ENCODE data around the gene ARMC9. TPM values are rescaled to one million over a fixed set of nuclear protein-coding genes. Genes with fewer than 3 reads are reported as not detected.

The ARMC9 gene
- total and polyA plus RNA-seq, 7 donors: 1.4 to 18.4 (median 2.2) TPM

DNA sequence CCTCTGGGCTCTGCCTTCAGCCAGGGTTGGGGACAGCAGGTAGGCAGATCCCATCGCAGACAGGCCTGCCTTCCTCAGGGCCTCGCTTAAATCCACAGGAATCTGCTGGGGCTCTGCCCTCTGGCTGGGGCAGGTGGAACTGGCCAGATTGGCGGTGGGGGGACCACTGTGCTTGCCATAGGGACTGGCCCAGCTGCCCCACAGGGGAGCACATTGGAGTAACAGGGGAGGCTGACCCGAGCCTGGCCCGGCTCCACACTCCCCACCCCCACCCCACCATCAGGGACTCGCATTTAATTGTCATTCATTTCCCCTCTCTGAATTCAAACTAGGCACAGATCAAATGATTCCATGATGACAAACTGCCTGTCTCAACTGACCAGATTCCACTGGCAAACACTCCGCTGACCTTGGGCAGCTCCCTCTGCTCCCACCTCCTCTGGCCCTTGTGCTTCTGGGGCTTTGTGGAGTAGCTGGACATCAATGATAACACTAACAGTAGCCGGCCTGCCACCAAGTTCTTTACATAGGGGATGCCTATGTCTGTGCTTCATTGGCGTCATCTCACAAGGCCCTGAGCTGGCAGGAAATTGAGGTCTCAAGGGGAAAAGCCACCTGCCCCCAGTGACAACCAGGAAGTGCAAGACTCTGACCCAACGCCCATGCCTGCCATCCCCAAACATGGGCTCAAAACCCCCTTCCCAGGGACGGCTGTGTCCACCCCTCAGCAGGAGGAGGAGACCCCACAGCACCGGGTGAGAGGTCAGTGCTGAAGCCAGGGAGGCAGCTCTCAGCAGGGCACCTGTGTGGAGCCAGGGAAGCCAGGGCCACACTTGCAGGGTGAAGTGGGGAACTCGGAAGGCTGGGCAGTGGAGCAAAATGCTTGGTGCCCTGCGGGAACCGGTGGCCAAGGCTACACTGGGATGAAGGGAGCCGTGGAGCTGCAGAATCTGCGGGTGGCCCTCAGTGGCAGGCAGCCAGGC is 195.0 kb downstream of the ARMC9 start:
- 65 to 68% (median 66%) methylated on average over 17 of the region's 17 CpGs for WGBS, 3 donors
- Histone ChIP-seq H3K36me3 (ENCODE audit: insufficient read depth in 1 of 2, low read depth in 1 of 2) (no peaks in the 10 kb centered on the region), H3K27me3 (ENCODE audit: insufficient read depth in 3 of 3, low read length in 2 of 3) (peaks cover 0 to 23% (median 14%) of the 10 kb centered on the region in 3 donors), H3K27ac (no peak overlapping the region), H3K4me1 (no peaks in the 10 kb centered on the region), H3K9me3 (no peaks in the 10 kb centered on the region), H3K4me3 (no peak overlapping the region)
- TF ChIP-seq, protein P1, sequence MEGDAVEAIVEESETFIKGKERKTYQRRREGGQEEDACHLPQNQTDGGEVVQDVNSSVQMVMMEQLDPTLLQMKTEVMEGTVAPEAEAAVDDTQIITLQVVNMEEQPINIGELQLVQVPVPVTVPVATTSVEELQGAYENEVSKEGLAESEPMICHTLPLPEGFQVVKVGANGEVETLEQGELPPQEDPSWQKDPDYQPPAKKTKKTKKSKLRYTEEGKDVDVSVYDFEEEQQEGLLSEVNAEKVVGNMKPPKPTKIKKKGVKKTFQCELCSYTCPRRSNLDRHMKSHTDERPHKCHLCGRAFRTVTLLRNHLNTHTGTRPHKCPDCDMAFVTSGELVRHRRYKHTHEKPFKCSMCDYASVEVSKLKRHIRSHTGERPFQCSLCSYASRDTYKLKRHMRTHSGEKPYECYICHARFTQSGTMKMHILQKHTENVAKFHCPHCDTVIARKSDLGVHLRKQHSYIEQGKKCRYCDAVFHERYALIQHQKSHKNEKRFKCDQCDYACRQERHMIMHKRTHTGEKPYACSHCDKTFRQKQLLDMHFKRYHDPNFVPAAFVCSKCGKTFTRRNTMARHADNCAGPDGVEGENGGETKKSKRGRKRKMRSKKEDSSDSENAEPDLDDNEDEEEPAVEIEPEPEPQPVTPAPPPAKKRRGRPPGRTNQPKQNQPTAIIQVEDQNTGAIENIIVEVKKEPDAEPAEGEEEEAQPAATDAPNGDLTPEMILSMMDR (IDR thresholded peaks at IDR 0.05): peak; percentile 22
- intact Hi-C loops (cut with DNase I): loop anchor here in 1 of 2 donors (10.0 kb wide), 1 partner anchor 169 kb away; no protein-coding TSS in a partner anchor
- DNase-seq (no peak), ATAC-seq (peak in 3 of 4 donors; percentile 11 to 38 (median 37))

- TF ChIP-seq, protein P1 (IDR thresholded peaks at IDR 0.05): no peak
- ATAC-seq (no peak), DNase-seq (no peak)
- intact Hi-C loops (cut with DNase I): loop anchor here in 1 of 2 donors (10.0 kb wide), 1 partner anchor 170 kb away; no protein-coding TSS in a partner anchor
- Histone ChIP-seq H3K4me3 (no peak overlapping the region), H3K36me3 (ENCODE audit: insufficient read depth in 1 of 2, low read depth in 1 of 2) (no peaks in the 10 kb centered on the region), H3K27ac (no peak overlapping the region), H3K4me1 (no peaks in the 10 kb centered on the region), H3K9me3 (no peaks in the 10 kb centered on the region), H3K27me3 (ENCODE audit: insufficient read depth in 3 of 3, low read length in 2 of 3) (peaks cover 0 to 23% (median 14%) of the 10 kb centered on the region in 3 donors)
- WGBS, 3 donors: 85 to 88% (median 85%) methylated on average over 13 of the region's 13 CpGs
Observed at GRCh38 chr2:231394211-231395141, 196.0 kb downstream of the ARMC9 start.

DNA sequence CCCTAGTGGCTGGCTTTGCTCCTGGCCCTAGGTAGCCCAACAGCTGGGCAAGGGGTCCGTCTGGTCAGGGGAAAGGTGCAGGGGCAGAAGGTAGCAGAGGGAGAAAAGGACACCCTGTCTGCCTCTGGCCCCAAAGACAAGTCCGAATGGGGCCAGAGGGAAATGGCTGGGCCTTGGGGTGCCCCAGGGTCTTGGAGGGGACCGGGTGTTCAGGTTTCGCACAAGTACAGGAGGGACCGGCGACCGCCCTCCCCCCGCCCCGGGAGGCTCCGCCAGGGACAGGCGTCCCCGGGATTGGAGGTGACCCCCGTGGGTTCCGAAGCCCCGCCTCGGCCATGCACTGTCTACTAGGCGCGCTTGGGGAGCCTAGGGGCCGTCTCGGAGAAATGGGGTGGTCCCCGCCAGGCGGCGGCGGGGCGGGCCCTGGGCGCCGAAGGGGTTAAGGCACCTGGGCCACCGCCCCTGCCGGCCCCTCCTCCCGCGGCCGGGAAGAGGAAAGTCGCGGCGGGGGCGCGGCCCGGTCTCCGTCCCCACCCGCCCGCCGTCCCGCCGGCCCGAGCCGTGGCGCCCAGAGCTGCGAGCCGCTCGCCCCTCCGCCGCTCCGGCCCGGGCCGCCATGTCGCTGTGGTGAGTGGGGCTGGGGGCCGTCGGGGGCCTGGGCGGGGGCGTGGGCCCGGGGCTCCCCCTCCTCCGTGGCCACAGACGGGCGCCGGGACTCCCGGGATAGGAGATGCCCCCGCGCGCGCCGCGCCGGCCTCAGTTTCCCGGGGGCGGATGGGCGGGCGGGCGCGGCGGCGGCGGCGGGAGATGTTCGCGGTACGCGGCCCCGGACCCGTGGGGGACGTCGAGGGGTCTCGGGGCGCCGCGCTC is 197.0 kb downstream of the ARMC9 start, which contains the start of gene B3GNT7:
Gene B3GNT7, plus strand, starts transcription at position 523 of the 870 bp plus-strand sequence. Its CDS starts 94 bp downstream, at position 617.
- intact Hi-C loops (cut with DNase I): loop anchor here in 1 of 2 donors (10.0 kb wide), 1 partner anchor 171 kb away; no protein-coding TSS in a partner anchor
- Histone ChIP-seq H3K4me1 (peaks cover 4% of the 10 kb centered on the region), H3K27me3 (ENCODE audit: insufficient read depth in 3 of 3, low read length in 2 of 3) (peaks cover 0 to 23% (median 14%) of the 10 kb centered on the region in 3 donors), H3K9me3 (no peaks in the 10 kb centered on the region), H3K4me3 (peak within 1 kb of the TSS; percentile 47), H3K27ac (no peak within 1 kb of the TSS), H3K36me3 (ENCODE audit: insufficient read depth in 1 of 2, low read depth in 1 of 2) (no peaks in the 10 kb centered on the region)
- ATAC-seq (no peak), DNase-seq (no peak)
- WGBS, 3 donors: 7 to 18% (median 7%) methylated on average over 24 to 94 of the region's 95 CpGs
- TF ChIP-seq, protein P1 (IDR thresholded peaks at IDR 0.05): no peak

Measured in psoas muscle (tissue), 8 donors.